ENCODE data around the gene PCOLCE2.

GRCh38 chr3:142934887-142935269, 46.0 kb upstream of the PCOLCE2 start:
- TF ChIP-seq EZH2phosphoT487 (IDR thresholded peaks at IDR 0.05; ENCODE audit: insufficient read depth, low read depth) = no peak
- no peak for TF ChIP-seq EZH2 (IDR thresholded peaks at IDR 0.05; ENCODE audit: insufficient read depth, poor library complexity, severe bottlenecking)

All from GM23248 (cell line).